Stimulated activated CD8-positive, alpha-beta memory T cell treated with anti-CD3 and anti-CD28 coated beads, Interleukin-15, amount 100 ng/mL, for 1 hour (primary cell): ENCODE measurements around the gene SNTG2.
"Not testable (repeated sequence)": the region's sequence is repeated elsewhere in the genome, so short reads cannot be mapped to it uniquely, and the experiment has no call there.

ENCODE experiments used
- DNase-seq: peaks from one replicate; pipeline ENCODE4 v3.0.0-alpha.2; 2020; ENCODE audit warnings: low read depth

The SNTG2 gene

GRCh38 chr2:950080-950966 is at the start of gene SNTG2:
Gene SNTG2 (plus strand): TSS chr2:950849. CDS start chr2:950997, 148 bp downstream.
- peak; percentile 32 for DNase-seq

GRCh38 chr2:902584-902983 is 48.1 kb upstream of the SNTG2 start:
- no peak for DNase-seq

- no peak for DNase-seq
Measured at GRCh38 chr2:903223-903900, 47.3 kb upstream of the SNTG2 start.

- no peak for DNase-seq
Measured at GRCh38 chr2:904246-905024, 46.2 kb upstream of the SNTG2 start.

GRCh38 chr2:905091-905832 is 45.4 kb upstream of the SNTG2 start:
- DNase-seq = no peak

GRCh38 chr2:905833-906140 is 44.9 kb upstream of the SNTG2 start:
- DNase-seq = no peak

GRCh38 chr2:907706-908105 is 42.9 kb upstream of the SNTG2 start:
- no peak for DNase-seq

GRCh38 chr2:908568-908967 is 42.1 kb upstream of the SNTG2 start:
- DNase-seq = no peak

- not testable (repeated sequence) for DNase-seq
Measured at GRCh38 chr2:909764-910379, 40.8 kb upstream of the SNTG2 start.

GRCh38 chr2:910698-911097 is 40.0 kb upstream of the SNTG2 start:
- no peak for DNase-seq

GRCh38 chr2:915979-916378 is 34.7 kb upstream of the SNTG2 start:
- DNase-seq = no peak

GRCh38 chr2:916935-917334 is 33.7 kb upstream of the SNTG2 start:
- DNase-seq = no peak

- DNase-seq = no peak
Measured at GRCh38 chr2:919672-920071, 31.0 kb upstream of the SNTG2 start.

GRCh38 chr2:920573-920972 is 30.1 kb upstream of the SNTG2 start:
- DNase-seq = no peak

GRCh38 chr2:920999-921398 is 29.6 kb upstream of the SNTG2 start:
- DNase-seq = no peak

GRCh38 chr2:922185-922584 is 28.5 kb upstream of the SNTG2 start:
- no peak for DNase-seq

- no peak for DNase-seq
Measured at GRCh38 chr2:923832-924601, 26.6 kb upstream of the SNTG2 start.

- DNase-seq = no peak
Measured at GRCh38 chr2:924701-925100, 25.9 kb upstream of the SNTG2 start.

- DNase-seq = no peak
Measured at GRCh38 chr2:925309-925708, 25.3 kb upstream of the SNTG2 start.

- DNase-seq = no peak
Measured at GRCh38 chr2:925711-926110, 24.9 kb upstream of the SNTG2 start.

GRCh38 chr2:926259-926793 is 24.3 kb upstream of the SNTG2 start:
- DNase-seq = no peak
